KOPT-K1 (cell line): ENCODE data around the gene MRPS11.
"Not testable (repeated sequence)": the region's sequence is repeated elsewhere in the genome, so short reads cannot be mapped to it uniquely, and the experiment has no call there.

Source experiments
- H3K27ac ChIP-seq: fragments of 200-600 bp; sonication (generic); 2 replicates; pipeline ENCODE4 v1.5.1; 2016; ENCODE audit warnings: antibody characterized with exemption, mild to moderate bottlenecking, low read depth, low read length; ENCODE audit not compliant: poor library complexity, severe bottlenecking
- H3K36me3 ChIP-seq: fragments of 200-600 bp; sonication (generic); 2 replicates; pipeline ENCODE4 v1.5.1; 2017; ENCODE audit warnings: antibody characterized with exemption, mild to moderate bottlenecking, low read length, moderate library complexity; ENCODE audit not compliant: insufficient read depth
- H3K9me3 ChIP-seq: fragments of 200-600 bp; sonication (generic); 2 replicates; pipeline ENCODE4 v1.5.1; 2017; ENCODE audit warnings: antibody characterized with exemption, low read length, mild to moderate bottlenecking; ENCODE audit not compliant: insufficient read depth, poor library complexity, severe bottlenecking

MRPS11 gene

GRCh38 chr15:88497109-88497765 lies 29.7 kb downstream of the MRPS11 start:
- no peaks in the 10 kb centered on the region for H3K9me3 ChIP-seq
- H3K36me3 ChIP-seq: no peaks in the 10 kb centered on the region
- no peak overlapping the region for H3K27ac ChIP-seq

DNA sequence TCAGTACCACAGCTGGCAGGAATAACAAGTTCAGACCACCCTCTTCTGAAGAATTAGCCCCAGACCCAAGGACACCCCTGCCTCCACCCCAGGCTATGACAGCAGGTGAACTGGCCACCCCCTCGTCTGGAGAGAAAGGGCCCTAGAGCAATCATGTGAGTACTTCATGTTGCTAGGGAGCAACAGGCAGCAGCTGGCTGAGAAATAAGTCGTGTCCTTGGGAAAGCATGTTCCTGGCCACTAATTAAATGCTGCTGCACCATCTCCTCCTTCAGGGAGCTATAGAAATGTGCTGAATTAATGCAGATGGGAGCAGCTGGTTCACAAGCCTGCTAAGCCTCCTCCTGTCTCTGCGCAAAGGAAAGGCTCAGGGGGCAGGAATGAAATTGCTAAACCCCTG lies 31.5 kb downstream of the MRPS11 start:
- no peaks in the 10 kb centered on the region for H3K36me3 ChIP-seq
- H3K9me3 ChIP-seq: no peaks in the 10 kb centered on the region
- no peak overlapping the region for H3K27ac ChIP-seq

- no peaks in the 10 kb centered on the region for H3K36me3 ChIP-seq
- no peak overlapping the region for H3K27ac ChIP-seq
- no peaks in the 10 kb centered on the region for H3K9me3 ChIP-seq
These were observed 36.9 kb downstream of the MRPS11 start for GRCh38 chr15:88504445-88504844.

DNA sequence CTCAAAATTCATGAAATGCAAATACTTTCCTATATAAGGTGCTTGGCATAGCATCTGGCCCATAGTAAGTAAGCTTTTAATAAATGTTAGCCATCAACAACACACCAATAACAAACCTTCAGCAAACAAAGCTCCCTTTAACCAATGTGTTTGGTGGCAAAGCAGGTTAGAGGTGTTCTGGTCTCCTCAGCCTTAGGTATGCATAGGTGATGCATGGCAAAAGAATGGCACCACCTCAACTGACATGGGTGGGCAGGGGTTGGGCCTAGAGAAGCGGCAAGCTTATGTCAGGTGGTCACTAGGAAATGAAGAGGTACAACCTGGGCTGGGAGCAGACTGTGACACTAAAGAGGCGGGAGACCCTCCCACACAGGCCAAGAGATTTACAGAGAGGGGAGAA lies 38.2 kb downstream of the MRPS11 start:
- Histone ChIP-seq H3K27ac (no peak overlapping the region), H3K36me3 (no peaks in the 10 kb centered on the region), H3K9me3 (no peaks in the 10 kb centered on the region)

GRCh38 chr15:88506628-88507027 lies 39.1 kb downstream of the MRPS11 start:
- no peak overlapping the region for H3K27ac ChIP-seq
- no peaks in the 10 kb centered on the region for H3K36me3 ChIP-seq
- H3K9me3 ChIP-seq: no peaks in the 10 kb centered on the region

DNA sequence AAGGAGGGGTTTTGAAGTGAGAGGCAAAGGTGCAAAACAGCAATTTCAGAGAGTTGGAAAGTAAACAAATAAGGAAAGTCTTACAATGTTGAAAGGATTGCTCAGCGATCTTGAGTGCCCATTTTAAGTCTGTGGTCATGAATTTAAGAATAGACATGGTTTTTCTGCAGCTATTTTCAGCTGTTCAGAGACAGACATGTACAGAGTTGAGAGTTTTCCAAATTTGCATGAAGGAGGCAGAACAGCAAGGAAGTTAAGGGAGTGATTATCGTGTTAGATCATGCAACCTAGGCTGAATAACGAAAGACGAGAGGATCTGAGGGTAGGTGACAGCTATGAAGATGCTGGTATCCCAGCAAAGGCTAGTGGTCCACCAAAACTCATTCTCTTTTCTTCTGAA lies 41.8 kb downstream of the MRPS11 start:
- no peaks in the 10 kb centered on the region for H3K9me3 ChIP-seq
- no peak overlapping the region for H3K27ac ChIP-seq
- no peaks in the 10 kb centered on the region for H3K36me3 ChIP-seq

DNA sequence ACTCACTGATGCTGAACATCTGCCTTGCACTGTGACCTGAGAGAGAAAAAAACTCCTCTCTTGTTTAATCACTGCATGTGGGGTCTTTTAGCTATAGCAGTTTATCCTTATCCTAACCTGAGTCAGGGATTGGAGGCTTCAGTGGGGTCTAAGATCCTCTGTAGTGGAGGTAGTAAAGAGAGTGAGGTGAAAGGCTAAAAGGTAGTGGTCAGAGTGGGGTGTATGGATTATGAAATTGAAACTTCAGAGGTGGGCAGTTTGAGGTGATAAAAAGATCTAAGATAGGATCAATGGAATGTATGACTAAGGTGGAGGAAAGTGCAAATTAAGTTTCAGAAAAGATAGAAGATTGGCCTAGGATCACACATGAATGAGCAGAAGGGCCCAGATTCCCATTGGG lies 42.5 kb downstream of the MRPS11 start:
- Histone ChIP-seq H3K27ac (no peak overlapping the region), H3K36me3 (no peaks in the 10 kb centered on the region), H3K9me3 (no peaks in the 10 kb centered on the region)

DNA sequence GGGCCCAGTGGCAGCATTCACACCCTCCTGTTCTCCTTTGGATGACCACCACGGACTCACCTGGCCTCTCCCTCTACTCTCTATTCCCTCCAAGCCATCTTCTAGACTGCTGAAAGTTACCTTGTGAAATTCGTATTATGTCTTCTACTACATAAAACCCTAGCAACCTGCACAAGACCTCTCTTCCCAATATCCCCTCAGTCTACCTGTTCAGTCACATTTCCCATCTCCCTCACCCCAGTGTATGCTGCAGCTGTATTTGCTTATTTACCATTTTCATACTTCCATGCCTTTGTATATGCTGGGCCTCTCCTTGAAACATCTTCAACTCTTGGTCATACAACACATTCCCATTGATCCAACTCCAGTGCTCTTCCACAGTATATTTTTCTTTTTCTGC lies 43.7 kb downstream of the MRPS11 start:
- H3K9me3 ChIP-seq: no peaks in the 10 kb centered on the region
- no peak overlapping the region for H3K27ac ChIP-seq
- H3K36me3 ChIP-seq: no peaks in the 10 kb centered on the region

DNA sequence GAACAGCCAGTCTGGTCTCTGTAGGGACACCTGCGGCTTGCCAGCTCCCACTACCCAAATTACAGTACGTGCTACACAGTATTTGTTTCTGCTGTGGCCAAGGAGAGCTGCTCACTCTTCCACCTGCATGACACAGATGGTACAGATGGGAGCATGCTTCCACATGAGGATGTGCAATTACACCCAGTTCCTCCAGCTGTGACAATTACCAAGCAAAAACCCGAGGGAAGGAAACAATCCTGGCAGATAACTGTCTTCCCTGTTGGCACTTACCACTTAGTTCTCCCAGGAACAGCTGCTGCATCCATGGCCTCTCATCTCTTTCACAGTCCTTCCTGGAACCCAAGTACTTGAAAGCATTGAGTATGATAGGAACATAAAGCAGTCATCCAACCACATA lies 44.6 kb downstream of the MRPS11 start:
- Histone ChIP-seq H3K36me3 (no peaks in the 10 kb centered on the region), H3K9me3 (no peaks in the 10 kb centered on the region), H3K27ac (no peak overlapping the region)

DNA sequence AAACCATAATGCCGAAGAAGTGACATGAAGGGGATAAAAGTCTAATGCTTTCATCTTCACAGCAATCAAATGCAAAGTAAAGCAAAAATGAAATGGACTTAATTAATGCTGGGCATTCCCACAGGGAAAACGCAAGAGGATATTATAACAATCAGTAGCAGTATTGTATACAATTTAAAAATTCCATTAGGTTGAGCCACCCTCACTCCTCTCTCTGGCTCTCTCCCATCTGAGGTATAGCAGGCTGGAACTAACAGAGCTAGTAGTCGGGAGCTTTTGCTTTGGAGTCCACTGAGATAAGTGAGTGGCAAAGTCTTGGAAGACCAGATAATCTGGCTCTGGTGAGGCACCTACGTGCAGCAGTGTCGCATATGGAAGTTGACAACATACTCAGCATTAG lies 45.1 kb downstream of the MRPS11 start:
- H3K9me3 ChIP-seq: no peaks in the 10 kb centered on the region
- no peaks in the 10 kb centered on the region for H3K36me3 ChIP-seq
- no peak overlapping the region for H3K27ac ChIP-seq

GRCh38 chr15:88513195-88513594 lies 45.7 kb downstream of the MRPS11 start:
- Histone ChIP-seq H3K9me3 (no peaks in the 10 kb centered on the region), H3K27ac (no peak overlapping the region), H3K36me3 (no peaks in the 10 kb centered on the region)

- no peaks in the 10 kb centered on the region for H3K36me3 ChIP-seq
- no peak overlapping the region for H3K27ac ChIP-seq
These were observed 51.4 kb downstream of the MRPS11 start for GRCh38 chr15:88518903-88519302.

GRCh38 chr15:88524094-88524493 lies 56.6 kb downstream of the MRPS11 start:
- H3K9me3 ChIP-seq, H3K27ac ChIP-seq, H3K36me3 ChIP-seq: not testable (repeated sequence)

More at GRCh38 chr15:88518903-88519302, 51.4 kb downstream of the MRPS11 start:
- peaks cover 6% of the 10 kb centered on the region for H3K9me3 ChIP-seq

- Histone ChIP-seq H3K36me3 (peaks cover 19% of the 10 kb centered on the region), H3K9me3 (peaks cover 6% of the 10 kb centered on the region), H3K27ac (no peak overlapping the region)
These were observed 57.9 kb downstream of the MRPS11 start for GRCh38 chr15:88525418-88525817.

DNA sequence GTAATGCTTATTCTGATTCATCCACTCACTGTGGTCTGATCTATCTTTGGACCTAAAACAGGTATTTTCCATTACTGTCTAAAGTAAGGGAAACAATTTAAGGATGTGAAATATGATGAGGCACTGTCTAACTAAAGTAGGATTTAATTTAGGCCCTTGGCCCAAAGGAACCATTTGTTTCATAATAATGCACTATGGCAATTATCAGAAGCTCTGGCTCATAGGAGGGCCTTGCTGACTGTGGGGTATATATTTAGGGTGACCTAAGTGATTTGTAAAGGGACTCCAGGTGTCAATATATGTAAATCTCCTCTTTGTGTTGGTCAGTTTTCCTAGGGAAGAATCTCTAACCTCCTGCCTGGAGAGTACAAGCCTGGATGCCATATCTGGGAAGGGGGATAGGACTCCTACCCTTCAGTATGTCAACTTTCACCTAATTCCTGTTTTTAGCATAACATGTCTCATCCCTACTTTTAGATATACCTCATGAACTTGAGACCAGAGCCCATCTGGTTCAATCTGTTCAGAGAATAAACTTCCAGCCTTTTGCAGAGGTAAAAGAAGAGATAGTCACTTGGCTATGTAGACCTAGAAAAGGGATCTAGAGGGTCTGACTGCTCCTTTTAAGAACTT lies 58.9 kb downstream of the MRPS11 start:
- Histone ChIP-seq H3K36me3 (peaks cover 28% of the 10 kb centered on the region), H3K27ac (no peak overlapping the region), H3K9me3 (peaks cover 6% of the 10 kb centered on the region)

- Histone ChIP-seq H3K27ac (no peak overlapping the region), H3K36me3 (peaks cover 29% of the 10 kb centered on the region), H3K9me3 (peaks cover 1% of the 10 kb centered on the region)
These were observed 61.6 kb downstream of the MRPS11 start for GRCh38 chr15:88529021-88529630.
